ENCODE measurements around the gene CEMIP. TPM values are rescaled to one million over a fixed set of nuclear protein-coding genes. Genes with fewer than 3 reads are reported as not detected.

The CEMIP gene
- total RNA-seq, 3 donors from 2014 or later: under 0.01 to 0.66 (median 0.59) TPM

GRCh38 chr15:80785335-80785734, 6.2 kb downstream of the CEMIP start:
- H3K36me3 ChIP-seq: no peaks in the 10 kb centered on the region
- DNase-seq (ENCODE audit: low spot score in 2 of 2): no peak
- H3K27me3 ChIP-seq: peaks cover 0 to 6% of the 10 kb centered on the region in 2 donors
- TF ChIP-seq POLR2A (IDR thresholded peaks at IDR 0.05) (no peak), CTCF (IDR thresholded peaks at IDR 0.05) (no peak), POLR2AphosphoS5 (IDR thresholded peaks at IDR 0.05) (no peak)
- no peak overlapping the region for H3K4me3 ChIP-seq
- no peak overlapping the region for H3K27ac ChIP-seq
- intact Hi-C loops (cut with DNase I; ENCODE audit: low total_unique reads): no loop called here
- no peaks in the 10 kb centered on the region for H3K9me3 ChIP-seq
- peaks cover 2 to 3% of the 10 kb centered on the region in 2 donors for H3K4me1 ChIP-seq

GRCh38 chr15:80785811-80786354, 6.7 kb downstream of the CEMIP start:
- Histone ChIP-seq H3K9me3 (no peaks in the 10 kb centered on the region), H3K27me3 (peaks cover 0 to under 1% of the 10 kb centered on the region in 2 donors), H3K36me3 (no peaks in the 10 kb centered on the region), H3K4me1 (no peaks in the 10 kb centered on the region), H3K27ac (no peak overlapping the region), H3K4me3 (no peak overlapping the region)
- TF ChIP-seq POLR2AphosphoS5 (IDR thresholded peaks at IDR 0.05): no peak
- TF ChIP-seq POLR2A (IDR thresholded peaks at IDR 0.05): no peak
- TF ChIP-seq CTCF (IDR thresholded peaks at IDR 0.05): no peak
- intact Hi-C loops (cut with DNase I; ENCODE audit: low total_unique reads): no loop called here
- no peak for DNase-seq (ENCODE audit: low spot score in 2 of 2)

GRCh38 chr15:80787316-80787715, 8.1 kb downstream of the CEMIP start:
- Histone ChIP-seq H3K27ac (no peak overlapping the region), H3K27me3 (no peaks in the 10 kb centered on the region), H3K36me3 (no peaks in the 10 kb centered on the region), H3K9me3 (no peaks in the 10 kb centered on the region), H3K4me3 (no peak overlapping the region), H3K4me1 (no peaks in the 10 kb centered on the region)
- TF ChIP-seq POLR2AphosphoS5 (IDR thresholded peaks at IDR 0.05): no peak
- no peak for TF ChIP-seq CTCF (IDR thresholded peaks at IDR 0.05)
- TF ChIP-seq POLR2A (IDR thresholded peaks at IDR 0.05): no peak
- DNase-seq (ENCODE audit: low spot score in 2 of 2): no peak
- intact Hi-C loops (cut with DNase I; ENCODE audit: low total_unique reads): no loop called here

- DNase-seq (ENCODE audit: low spot score in 2 of 2): no peak
- no peak overlapping the region for H3K4me3 ChIP-seq
- no peaks in the 10 kb centered on the region for H3K4me1 ChIP-seq
- H3K27ac ChIP-seq: no peak overlapping the region
- TF ChIP-seq CTCF (IDR thresholded peaks at IDR 0.05) (no peak), POLR2AphosphoS5 (IDR thresholded peaks at IDR 0.05) (no peak), POLR2A (IDR thresholded peaks at IDR 0.05) (no peak)
- H3K36me3 ChIP-seq: no peaks in the 10 kb centered on the region
- H3K9me3 ChIP-seq: no peaks in the 10 kb centered on the region
- intact Hi-C loops (cut with DNase I; ENCODE audit: low total_unique reads): no loop called here
- no peaks in the 10 kb centered on the region for H3K27me3 ChIP-seq
Observed at GRCh38 chr15:80788536-80788935, 9.4 kb downstream of the CEMIP start.

GRCh38 chr15:80789296-80789695, 10.1 kb downstream of the CEMIP start:
- no peaks in the 10 kb centered on the region for H3K4me1 ChIP-seq
- no peaks in the 10 kb centered on the region for H3K27me3 ChIP-seq
- DNase-seq (ENCODE audit: low spot score in 2 of 2): no peak
- no peak for TF ChIP-seq POLR2AphosphoS5 (IDR thresholded peaks at IDR 0.05)
- no peak for TF ChIP-seq POLR2A (IDR thresholded peaks at IDR 0.05)
- TF ChIP-seq CTCF (IDR thresholded peaks at IDR 0.05): no peak
- H3K36me3 ChIP-seq: no peaks in the 10 kb centered on the region
- intact Hi-C loops (cut with DNase I; ENCODE audit: low total_unique reads): no loop called here
- H3K9me3 ChIP-seq: no peaks in the 10 kb centered on the region
- H3K4me3 ChIP-seq: no peak overlapping the region
- H3K27ac ChIP-seq: no peak overlapping the region

Measured in breast epithelium (tissue), 4 donors.